A673 (cell line): Measurements from ENCODE around the gene ACD.

ENCODE experiments used
- EZH2 ChIP-seq: fragments of 200-600 bp; sonication (generic); IDR thresholded peaks from 2 replicates; pipeline ENCODE4 v1.6.1; 2017; ENCODE audit warnings: borderline replicate concordance, low read depth, mild to moderate bottlenecking, mixed read lengths, antibody characterized with exemption, low read length; ENCODE audit not compliant: poor library complexity, severe bottlenecking
- TF ChIP-seq, protein P1 (sequence below): fragments of 300-800, 200-600 bp; sonication (generic); conservative IDR thresholded peaks from 2 replicates; pipeline ENCODE4 v1.5.1; 2017; ENCODE audit warnings: low read depth, mild to moderate bottlenecking, antibody characterized with exemption, low read length, moderate library complexity, mixed read lengths

DNA sequence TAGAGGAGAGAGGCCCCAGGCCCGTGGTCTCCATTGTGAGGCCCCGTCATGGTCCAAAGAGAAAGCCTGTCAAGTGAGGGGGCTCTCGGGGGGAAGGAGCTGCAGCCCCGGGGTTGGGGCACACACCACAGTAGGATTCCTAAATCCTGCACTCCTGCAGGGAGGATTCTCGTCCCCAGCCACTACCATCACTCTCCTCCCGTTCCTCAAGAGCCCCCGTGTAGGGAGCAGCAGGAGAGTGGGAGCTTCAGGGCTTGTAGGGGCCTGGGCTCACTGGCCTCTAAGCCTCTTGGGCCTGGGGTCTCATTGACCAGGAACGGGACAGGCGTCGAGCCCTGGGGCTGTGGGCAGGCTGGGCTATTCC is 7.4 kb upstream of the ACD start:
- TF ChIP-seq, protein P1, sequence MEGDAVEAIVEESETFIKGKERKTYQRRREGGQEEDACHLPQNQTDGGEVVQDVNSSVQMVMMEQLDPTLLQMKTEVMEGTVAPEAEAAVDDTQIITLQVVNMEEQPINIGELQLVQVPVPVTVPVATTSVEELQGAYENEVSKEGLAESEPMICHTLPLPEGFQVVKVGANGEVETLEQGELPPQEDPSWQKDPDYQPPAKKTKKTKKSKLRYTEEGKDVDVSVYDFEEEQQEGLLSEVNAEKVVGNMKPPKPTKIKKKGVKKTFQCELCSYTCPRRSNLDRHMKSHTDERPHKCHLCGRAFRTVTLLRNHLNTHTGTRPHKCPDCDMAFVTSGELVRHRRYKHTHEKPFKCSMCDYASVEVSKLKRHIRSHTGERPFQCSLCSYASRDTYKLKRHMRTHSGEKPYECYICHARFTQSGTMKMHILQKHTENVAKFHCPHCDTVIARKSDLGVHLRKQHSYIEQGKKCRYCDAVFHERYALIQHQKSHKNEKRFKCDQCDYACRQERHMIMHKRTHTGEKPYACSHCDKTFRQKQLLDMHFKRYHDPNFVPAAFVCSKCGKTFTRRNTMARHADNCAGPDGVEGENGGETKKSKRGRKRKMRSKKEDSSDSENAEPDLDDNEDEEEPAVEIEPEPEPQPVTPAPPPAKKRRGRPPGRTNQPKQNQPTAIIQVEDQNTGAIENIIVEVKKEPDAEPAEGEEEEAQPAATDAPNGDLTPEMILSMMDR = no peak
- no peak for TF ChIP-seq EZH2
